Stimulated activated naive B cell treated with anti-CD40 and anti-IgM and Interleukin-4, amounts not matched to agents 10 μg/mL and 1 μg/mL and 100 μg/mL, for 72 hours (primary cell): ENCODE data around the gene ZBTB47.

ENCODE experiments used
- ATAC-seq, 2 donors: fragments of 150-1000 bp; cut with Tn5 transposase; replicated peaks; 2 replicates each; pipeline ENCODE4 v1.10.0; 2021; ENCODE audit warnings: moderate library complexity in 1 of 2
- DNase-seq: peaks from one replicate; pipeline ENCODE4 v3.0.0; 2021
- H3K27ac Mint-ChIP-seq: one replicate; pipeline ENCODE4 v1.8.0; 2022; ENCODE audit warnings: mild to moderate bottlenecking, mixed read lengths
- H3K27me3 Mint-ChIP-seq, 2 donors: one replicate each; pipeline ENCODE4 v1.8.0; 2022; ENCODE audit warnings: mixed read lengths in 2 of 2
- H3K36me3 Mint-ChIP-seq, 2 donors: one replicate each; pipeline ENCODE4 v1.8.0; 2022; ENCODE audit warnings: mixed read lengths in 2 of 2, mild to moderate bottlenecking in 1 of 2
- H3K4me1 Mint-ChIP-seq, 2 donors: one replicate each; pipeline ENCODE4 v1.8.0; 2022; ENCODE audit warnings: mixed read lengths in 2 of 2, mild to moderate bottlenecking in 1 of 2
- H3K4me3 Mint-ChIP-seq, 2 donors: one replicate each; pipeline ENCODE4 v1.8.0; 2022; ENCODE audit warnings: mild to moderate bottlenecking in 2 of 2, mixed read lengths in 2 of 2, moderate library complexity in 1 of 2
- H3K9me3 Mint-ChIP-seq, 2 donors: one replicate each; pipeline ENCODE4 v1.8.0; 2022; ENCODE audit warnings: mixed read lengths in 2 of 2, mild to moderate bottlenecking in 1 of 2

Gene ZBTB47

GRCh38 chr3:42681361-42682038 is 28.0 kb downstream of the ZBTB47 start:
- Mint-ChIP-seq H3K27ac (no peak overlapping the region), H3K36me3 (peaks cover 2 to 9% of the 10 kb centered on the region in 2 donors), H3K4me1 (peaks cover 1 to 7% of the 10 kb centered on the region in 2 donors), H3K9me3 (peaks cover 7 to 11% of the 10 kb centered on the region in 2 donors), H3K27me3 (peaks cover 12 to 46% of the 10 kb centered on the region in 2 donors), H3K4me3 (no peak overlapping the region)
- ATAC-seq (no peak), DNase-seq (no peak)

GRCh38 chr3:42682301-42683070 is 29.0 kb downstream of the ZBTB47 start:
- H3K9me3 Mint-ChIP-seq = peaks cover 6 to 9% of the 10 kb centered on the region in 2 donors
- DNase-seq (no peak), ATAC-seq (no peak)
- peaks cover 2 to 9% of the 10 kb centered on the region in 2 donors for H3K36me3 Mint-ChIP-seq
- H3K27ac Mint-ChIP-seq = no peak overlapping the region
- no peak overlapping the region for H3K4me3 Mint-ChIP-seq
- H3K4me1 Mint-ChIP-seq = peaks cover 1 to 7% of the 10 kb centered on the region in 2 donors
- peaks cover 18 to 53% of the 10 kb centered on the region in 2 donors for H3K27me3 Mint-ChIP-seq

GRCh38 chr3:42683875-42684598 is 30.5 kb downstream of the ZBTB47 start:
- H3K36me3 Mint-ChIP-seq = no peaks in the 10 kb centered on the region
- H3K4me1 Mint-ChIP-seq = peaks cover 1 to 7% of the 10 kb centered on the region in 2 donors
- no peak overlapping the region for H3K27ac Mint-ChIP-seq
- no peak for ATAC-seq
- peaks cover 0 to 1% of the 10 kb centered on the region in 2 donors for H3K9me3 Mint-ChIP-seq
- no peak overlapping the region for H3K4me3 Mint-ChIP-seq
- no peak for DNase-seq
- H3K27me3 Mint-ChIP-seq = peaks cover 18 to 51% of the 10 kb centered on the region in 2 donors

GRCh38 chr3:42684632-42685362 is 31.3 kb downstream of the ZBTB47 start:
- H3K9me3 Mint-ChIP-seq = no peaks in the 10 kb centered on the region
- DNase-seq = no peak
- peaks cover 18 to 56% of the 10 kb centered on the region in 2 donors for H3K27me3 Mint-ChIP-seq
- ATAC-seq = no peak
- H3K4me1 Mint-ChIP-seq = peaks cover 1 to 7% of the 10 kb centered on the region in 2 donors
- no peak overlapping the region for H3K27ac Mint-ChIP-seq
- H3K36me3 Mint-ChIP-seq = no peaks in the 10 kb centered on the region
- H3K4me3 Mint-ChIP-seq = no peak overlapping the region

- H3K4me3 Mint-ChIP-seq = peak within 1 kb of the TSS in 1 of 2 donors; percentile 8
- H3K4me1 Mint-ChIP-seq = peaks cover 1 to 7% of the 10 kb centered on the region in 2 donors
- H3K36me3 Mint-ChIP-seq = no peaks in the 10 kb centered on the region
- H3K27ac Mint-ChIP-seq = no peak within 1 kb of the TSS
- peaks cover 18 to 55% of the 10 kb centered on the region in 2 donors for H3K27me3 Mint-ChIP-seq
- DNase-seq (no peak), ATAC-seq (no peak)
- no peaks in the 10 kb centered on the region for H3K9me3 Mint-ChIP-seq
These were observed 31.9 kb downstream of the ZBTB47 start, which contains the start of gene KLHL40 for GRCh38 chr3:42685363-42685881. Gene KLHL40 (plus strand): TSS chr3:42685537. CDS start chr3:42685619, 82 bp downstream.

- Mint-ChIP-seq H3K4me3 (peak overlapping the region in 1 of 2 donors; percentile 8), H3K27ac (no peak overlapping the region), H3K4me1 (peaks cover 1 to 7% of the 10 kb centered on the region in 2 donors), H3K36me3 (no peaks in the 10 kb centered on the region), H3K27me3 (peaks cover 18 to 56% of the 10 kb centered on the region in 2 donors), H3K9me3 (no peaks in the 10 kb centered on the region)
- no peak for DNase-seq
- ATAC-seq = no peak
These were observed 32.7 kb downstream of the ZBTB47 start for GRCh38 chr3:42685891-42686820.

GRCh38 chr3:42686832-42687650 is 33.5 kb downstream of the ZBTB47 start:
- no peak overlapping the region for H3K27ac Mint-ChIP-seq
- H3K4me3 Mint-ChIP-seq = no peak overlapping the region
- H3K4me1 Mint-ChIP-seq = peaks cover 1 to 7% of the 10 kb centered on the region in 2 donors
- no peaks in the 10 kb centered on the region for H3K9me3 Mint-ChIP-seq
- no peaks in the 10 kb centered on the region for H3K36me3 Mint-ChIP-seq
- ATAC-seq (no peak), DNase-seq (no peak)
- peaks cover 18 to 49% of the 10 kb centered on the region in 2 donors for H3K27me3 Mint-ChIP-seq

GRCh38 chr3:42688016-42688415 is 34.5 kb downstream of the ZBTB47 start:
- peaks cover 1 to 7% of the 10 kb centered on the region in 2 donors for H3K4me1 Mint-ChIP-seq

GRCh38 chr3:42688487-42689420 is 35.3 kb downstream of the ZBTB47 start:
- ATAC-seq (no peak), DNase-seq (no peak)
- H3K9me3 Mint-ChIP-seq = no peaks in the 10 kb centered on the region
- peaks cover 12 to 36% of the 10 kb centered on the region in 2 donors for H3K27me3 Mint-ChIP-seq
- no peak overlapping the region for H3K4me3 Mint-ChIP-seq
- no peak overlapping the region for H3K27ac Mint-ChIP-seq
- H3K36me3 Mint-ChIP-seq = no peaks in the 10 kb centered on the region
- H3K4me1 Mint-ChIP-seq = peaks cover 1 to 7% of the 10 kb centered on the region in 2 donors

More at GRCh38 chr3:42688016-42688415, 34.5 kb downstream of the ZBTB47 start:
- Mint-ChIP-seq H3K27me3 (peaks cover 13 to 44% of the 10 kb centered on the region in 2 donors), H3K9me3 (no peaks in the 10 kb centered on the region), H3K36me3 (no peaks in the 10 kb centered on the region), H3K4me3 (no peak overlapping the region), H3K27ac (no peak overlapping the region)
- DNase-seq = no peak
- no peak for ATAC-seq

GRCh38 chr3:42689421-42690014 is 36.0 kb downstream of the ZBTB47 start:
- ATAC-seq (no peak), DNase-seq (no peak)
- no peak overlapping the region for H3K27ac Mint-ChIP-seq
- H3K9me3 Mint-ChIP-seq = no peaks in the 10 kb centered on the region
- H3K27me3 Mint-ChIP-seq = peaks cover 12 to 36% of the 10 kb centered on the region in 2 donors
- H3K36me3 Mint-ChIP-seq = no peaks in the 10 kb centered on the region
- peaks cover 1 to 7% of the 10 kb centered on the region in 2 donors for H3K4me1 Mint-ChIP-seq
- H3K4me3 Mint-ChIP-seq = no peak overlapping the region

- H3K9me3 Mint-ChIP-seq = no peaks in the 10 kb centered on the region
- DNase-seq (no peak), ATAC-seq (no peak)
- H3K27ac Mint-ChIP-seq = no peak overlapping the region
- H3K36me3 Mint-ChIP-seq = no peaks in the 10 kb centered on the region
- H3K27me3 Mint-ChIP-seq = peaks cover 12 to 36% of the 10 kb centered on the region in 2 donors
- no peak overlapping the region for H3K4me3 Mint-ChIP-seq
- peaks cover 1 to 7% of the 10 kb centered on the region in 2 donors for H3K4me1 Mint-ChIP-seq
These were observed 36.7 kb downstream of the ZBTB47 start for GRCh38 chr3:42690191-42690590.
